H9 (cell line): ENCODE measurements around the gene NADK. TPM values are rescaled to one million over a fixed set of nuclear protein-coding genes. Genes with fewer than 3 reads are reported as not detected.

Experiments
- DNase-seq: peaks from one replicate; pipeline ENCODE4 v3.0.0-alpha.2; 2017
- H2AFZ ChIP-seq: one replicate; pipeline ENCODE4 v1.6.1; 2013; ENCODE audit warnings: mild to moderate bottlenecking, low read length, control low read depth, moderate library complexity
- H2AK5ac ChIP-seq: 2 replicates; pipeline ENCODE4 v1.6.1; 2013; ENCODE audit warnings: low read length, control low read depth, mixed read lengths; ENCODE audit not compliant: insufficient read length
- H2BK120ac ChIP-seq: one replicate; pipeline ENCODE4 v1.6.1; 2013; ENCODE audit warnings: low read depth, mild to moderate bottlenecking, low read length, control low read depth, inconsistent platforms; ENCODE audit not compliant: poor library complexity, severe bottlenecking
- H2BK12ac ChIP-seq: 2 replicates; pipeline ENCODE4 v1.6.1; 2013; ENCODE audit warnings: low read length, control low read depth, mixed read lengths, low read depth; ENCODE audit not compliant: insufficient read length
- H2BK15ac ChIP-seq: 2 replicates; pipeline ENCODE4 v1.6.1; 2013; ENCODE audit warnings: low read depth, low read length, control low read depth
- H2BK20ac ChIP-seq: one replicate; pipeline ENCODE4 v1.6.1; 2013; ENCODE audit warnings: low read depth, mild to moderate bottlenecking, low read length, control low read depth, inconsistent platforms; ENCODE audit not compliant: poor library complexity, severe bottlenecking
- H2BK5ac ChIP-seq: 2 replicates; pipeline ENCODE4 v1.6.1; 2013; ENCODE audit warnings: low read length, control low read depth, mixed read lengths; ENCODE audit not compliant: insufficient read length
- H3K14ac ChIP-seq: 2 replicates; pipeline ENCODE4 v1.6.1; 2013; ENCODE audit warnings: low read length, control low read depth; ENCODE audit not compliant: insufficient read depth
- H3K18ac ChIP-seq: 2 replicates; pipeline ENCODE4 v1.6.1; 2013; ENCODE audit warnings: low read depth, mild to moderate bottlenecking, mixed read lengths, low read length, control low read depth; ENCODE audit not compliant: insufficient read length
- H3K23ac ChIP-seq: 2 replicates; pipeline ENCODE4 v1.6.1; 2013; ENCODE audit warnings: low read length, control low read depth, mixed read lengths, low read depth; ENCODE audit not compliant: insufficient read length
- H3K23me2 ChIP-seq: 2 replicates; pipeline ENCODE4 v1.6.1; 2013; ENCODE audit warnings: low read depth, mild to moderate bottlenecking, mixed read lengths, low read length, control low read depth; ENCODE audit not compliant: insufficient read length, poor library complexity, severe bottlenecking
- H3K27ac ChIP-seq: 2 replicates; pipeline ENCODE4 v1.5.1; 2013; ENCODE audit warnings: low read length, control low read depth, mixed read lengths, low read depth; ENCODE audit not compliant: insufficient read length
- H3K27me3 ChIP-seq: 2 replicates; pipeline ENCODE4 v1.6.1; 2013; ENCODE audit warnings: low read length, control low read depth, inconsistent platforms; ENCODE audit not compliant: insufficient read depth
- H3K4ac ChIP-seq: 2 replicates; pipeline ENCODE4 v1.6.1; 2013; ENCODE audit warnings: low read depth, mild to moderate bottlenecking, control low read depth, inconsistent platforms, low read length, moderate library complexity
- H3K4me1 ChIP-seq: 2 replicates; pipeline ENCODE4 v1.6.1; 2013; ENCODE audit warnings: low read length, control low read depth, inconsistent platforms; ENCODE audit not compliant: insufficient read depth
- H3K4me2 ChIP-seq: 2 replicates; pipeline ENCODE4 v1.6.1; 2013; ENCODE audit warnings: low read length, control low read depth, mixed read lengths; ENCODE audit not compliant: insufficient read length, insufficient read depth
- H3K56ac ChIP-seq: 2 replicates; pipeline ENCODE4 v1.6.1; 2013; ENCODE audit warnings: low read depth, mild to moderate bottlenecking, mixed read lengths, low read length, control low read depth; ENCODE audit not compliant: insufficient read length
- H3K79me1 ChIP-seq: 2 replicates; pipeline ENCODE4 v1.6.1; 2013; ENCODE audit warnings: low read depth, mild to moderate bottlenecking, moderate library complexity, low read length, control low read depth, inconsistent platforms; ENCODE audit not compliant: insufficient read depth, poor library complexity, severe bottlenecking
- H3K79me2 ChIP-seq: 2 replicates; pipeline ENCODE4 v1.6.1; 2013; ENCODE audit warnings: low read length, control low read depth, inconsistent platforms; ENCODE audit not compliant: insufficient read depth
- H3K9ac ChIP-seq: 2 replicates; pipeline ENCODE4 v1.6.1; 2013; ENCODE audit warnings: low read length, control low read depth, mixed read lengths; ENCODE audit not compliant: insufficient read length; ENCODE audit errors: extremely low read depth
- H3K9me3 ChIP-seq: one replicate; pipeline ENCODE4 v1.6.1; 2013; ENCODE audit warnings: low read depth, low read length, inconsistent platforms; ENCODE audit not compliant: control insufficient read depth
- H3T11ph ChIP-seq: one replicate; pipeline ENCODE4 v1.6.1; 2013; ENCODE audit warnings: mild to moderate bottlenecking, low read length, control low read depth, inconsistent platforms
- H4K20me1 ChIP-seq: one replicate; pipeline ENCODE4 v1.6.1; 2013; ENCODE audit not compliant: control insufficient read depth, insufficient read length, insufficient read depth
- H4K5ac ChIP-seq: 2 replicates; pipeline ENCODE4 v1.6.1; 2013; ENCODE audit warnings: low read depth, mild to moderate bottlenecking, mixed read lengths, low read length, control low read depth; ENCODE audit not compliant: insufficient read length
- H4K8ac ChIP-seq: replicated peaks from 2 replicates; pipeline ENCODE4 v1.6.1; 2013; ENCODE audit warnings: low read length, control low read depth, mixed read lengths, low read depth; ENCODE audit not compliant: insufficient read length
- H4K91ac ChIP-seq: 2 replicates; pipeline ENCODE4 v1.6.1; 2013; ENCODE audit warnings: low read depth, mild to moderate bottlenecking, moderate library complexity, mixed read lengths, low read length, control low read depth; ENCODE audit not compliant: insufficient read length
- H3K27ac Mint-ChIP-seq, 3 experiments: 2 replicates in 2 of 3; 3 replicates in 1 of 3; pipeline ENCODE4 v1.8.0; 2020 to 2021; ENCODE audit warnings: mixed read lengths in 3 of 3, mild to moderate bottlenecking in 1 of 3, moderate library complexity in 1 of 3
- H3K27me3 Mint-ChIP-seq: 2 replicates; pipeline ENCODE4 v1.8.0; 2021; ENCODE audit warnings: low read depth, mild to moderate bottlenecking, moderate library complexity, mixed read lengths
- H3K36me3 Mint-ChIP-seq, 3 experiments: 2 replicates in 2 of 3; 3 replicates in 1 of 3; pipeline ENCODE4 v1.8.0; 2020 to 2021; ENCODE audit warnings: low read depth in 3 of 3, mixed read lengths in 3 of 3; ENCODE audit not compliant: insufficient read depth in 1 of 3
- H3K4me1 Mint-ChIP-seq, 2 experiments: 2 replicates each; pipeline ENCODE4 v1.8.0; 2020; ENCODE audit warnings: mixed read lengths in 2 of 2
- H3K4me3 Mint-ChIP-seq, 2 experiments: 2 replicates in 1 of 2; 3 replicates in 1 of 2; pipeline ENCODE4 v1.8.0; 2020 to 2021; ENCODE audit warnings: mild to moderate bottlenecking in 2 of 2, mixed read lengths in 2 of 2, moderate library complexity in 1 of 2
- H3K9me3 Mint-ChIP-seq, 2 experiments: 2 replicates in 1 of 2; 3 replicates in 1 of 2; pipeline ENCODE4 v1.8.0; 2020; ENCODE audit warnings: mild to moderate bottlenecking in 2 of 2, mixed read lengths in 2 of 2, moderate library complexity in 1 of 2
- WGBS: extraction: QIAGEN DNeasy Blood & Tissue Kit; methylation state at CpG from one replicate; pipeline ENCODE4 v1.1.7; 2013; ENCODE audit warnings: missing lambda C conversion rate, low lambda C conversion rate, mixed read lengths; ENCODE audit not compliant: insufficient read length; ENCODE audit errors: extremely low coverage; 5-methylcytosine and 5-hydroxymethylcytosine counted together
- total RNA-seq: library from RNA; stranded (reverse); gene quantifications from 2 replicates; pipeline ENCODE4 v1.2.1, GENCODE V29; 2021
- TF ChIP-seq, protein P1 (sequence below): fragments of 200-600 bp; sonication (generic); conservative IDR thresholded peaks from 3 replicates; pipeline ENCODE4 v1.8.0; 2021; ENCODE audit warnings: antibody characterized with exemption, mild to moderate bottlenecking

NADK gene
- total RNA-seq, 1 experiment from 2014 or later = 105 TPM

DNA sequence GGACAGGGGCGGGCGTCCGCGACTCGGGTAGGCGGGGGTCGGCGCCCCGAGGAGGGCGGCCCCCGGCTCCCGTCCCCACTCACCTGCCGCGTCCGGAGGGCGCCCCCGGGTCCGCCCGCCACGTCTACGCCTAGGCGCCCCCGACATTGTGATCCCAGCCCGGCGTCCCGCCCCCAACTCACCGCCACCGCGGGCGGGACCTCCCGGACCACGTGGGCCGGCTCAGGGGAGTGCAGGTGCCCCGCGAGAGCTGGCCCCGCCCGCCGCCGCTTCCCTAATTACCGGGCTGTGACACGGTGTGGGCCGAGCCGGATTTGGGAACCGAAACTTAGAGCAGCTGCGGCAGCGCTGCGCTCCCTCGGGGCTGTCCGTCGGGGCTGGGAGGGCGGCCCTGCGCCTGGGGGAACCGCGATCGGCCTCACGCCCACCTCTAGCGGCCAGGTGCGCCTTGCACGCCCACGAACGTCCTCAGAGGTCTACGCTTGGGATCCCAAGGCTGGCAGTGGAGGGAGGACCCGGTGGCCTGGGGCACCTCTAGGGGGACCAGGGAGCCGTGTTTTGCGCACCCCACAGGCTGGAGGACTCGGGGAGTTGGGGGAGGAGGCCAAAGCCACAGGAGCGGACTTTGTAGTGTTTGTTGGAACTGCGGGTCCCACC lies 521 bp upstream of the NADK start:
- Histone ChIP-seq H3K27me3 (no peaks in the 10 kb centered on the region), H4K20me1 (no peaks in the 10 kb centered on the region), H4K5ac (no peak overlapping the region), H2BK120ac (no peak overlapping the region), H4K8ac (no peak overlapping the region), H2AFZ (no peak overlapping the region), H3K18ac (peak overlapping the region; percentile 86), H3K9me3 (no peaks in the 10 kb centered on the region), H3K14ac (peak overlapping the region; percentile 89), H3K23me2 (peaks cover 24% of the 10 kb centered on the region), H3K23ac (no peak overlapping the region), H3K4ac (no peak overlapping the region), H2BK15ac (no peak overlapping the region), H2BK20ac (no peak overlapping the region), H3K79me2 (peaks cover 17% of the 10 kb centered on the region), H3T11ph (no peak overlapping the region), H3K4me2 (peak overlapping the region; percentile 85), H3K4me1 (peaks cover 18% of the 10 kb centered on the region), H4K91ac (no peak overlapping the region), H2AK5ac (no peak overlapping the region), H2BK12ac (no peak overlapping the region), H3K56ac (no peak overlapping the region), H2BK5ac (no peak overlapping the region), H3K79me1 (no peaks in the 10 kb centered on the region), H3K27ac (peak overlapping the region; percentile 73), H3K9ac (peak overlapping the region; percentile 55)
- peaks cover 6 to 19% (median 8%) of the 10 kb centered on the region in 3 experiments; a peak in 5 of 7 replicates for H3K36me3 Mint-ChIP-seq
- no peaks in the 10 kb centered on the region; the same call in 1 of the 2 replicates for H3K27me3 Mint-ChIP-seq
- peak; percentile 89 for DNase-seq
- H3K4me3 Mint-ChIP-seq = peak overlapping the region; percentile 79 to 84
- H3K27ac Mint-ChIP-seq = peak overlapping the region; percentile 95 to 99 (median 98); a peak in 4 of 7 replicates
- no peaks in the 10 kb centered on the region for H3K9me3 Mint-ChIP-seq
- peaks cover 49 to 63% of the 10 kb centered on the region in 2 experiments for H3K4me1 Mint-ChIP-seq
- no CpG with 5 or more reads among the region's 68 CpGs for WGBS
- TF ChIP-seq, protein P1, sequence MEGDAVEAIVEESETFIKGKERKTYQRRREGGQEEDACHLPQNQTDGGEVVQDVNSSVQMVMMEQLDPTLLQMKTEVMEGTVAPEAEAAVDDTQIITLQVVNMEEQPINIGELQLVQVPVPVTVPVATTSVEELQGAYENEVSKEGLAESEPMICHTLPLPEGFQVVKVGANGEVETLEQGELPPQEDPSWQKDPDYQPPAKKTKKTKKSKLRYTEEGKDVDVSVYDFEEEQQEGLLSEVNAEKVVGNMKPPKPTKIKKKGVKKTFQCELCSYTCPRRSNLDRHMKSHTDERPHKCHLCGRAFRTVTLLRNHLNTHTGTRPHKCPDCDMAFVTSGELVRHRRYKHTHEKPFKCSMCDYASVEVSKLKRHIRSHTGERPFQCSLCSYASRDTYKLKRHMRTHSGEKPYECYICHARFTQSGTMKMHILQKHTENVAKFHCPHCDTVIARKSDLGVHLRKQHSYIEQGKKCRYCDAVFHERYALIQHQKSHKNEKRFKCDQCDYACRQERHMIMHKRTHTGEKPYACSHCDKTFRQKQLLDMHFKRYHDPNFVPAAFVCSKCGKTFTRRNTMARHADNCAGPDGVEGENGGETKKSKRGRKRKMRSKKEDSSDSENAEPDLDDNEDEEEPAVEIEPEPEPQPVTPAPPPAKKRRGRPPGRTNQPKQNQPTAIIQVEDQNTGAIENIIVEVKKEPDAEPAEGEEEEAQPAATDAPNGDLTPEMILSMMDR = peak; percentile 62
